ENCODE data around the gene SYNE2. TPM values are rescaled to one million over a fixed set of nuclear protein-coding genes. Genes with fewer than 3 reads are reported as not detected.

The SYNE2 gene
- total RNA-seq, 1 experiment from 2014 or later, result 71.1 TPM

DNA sequence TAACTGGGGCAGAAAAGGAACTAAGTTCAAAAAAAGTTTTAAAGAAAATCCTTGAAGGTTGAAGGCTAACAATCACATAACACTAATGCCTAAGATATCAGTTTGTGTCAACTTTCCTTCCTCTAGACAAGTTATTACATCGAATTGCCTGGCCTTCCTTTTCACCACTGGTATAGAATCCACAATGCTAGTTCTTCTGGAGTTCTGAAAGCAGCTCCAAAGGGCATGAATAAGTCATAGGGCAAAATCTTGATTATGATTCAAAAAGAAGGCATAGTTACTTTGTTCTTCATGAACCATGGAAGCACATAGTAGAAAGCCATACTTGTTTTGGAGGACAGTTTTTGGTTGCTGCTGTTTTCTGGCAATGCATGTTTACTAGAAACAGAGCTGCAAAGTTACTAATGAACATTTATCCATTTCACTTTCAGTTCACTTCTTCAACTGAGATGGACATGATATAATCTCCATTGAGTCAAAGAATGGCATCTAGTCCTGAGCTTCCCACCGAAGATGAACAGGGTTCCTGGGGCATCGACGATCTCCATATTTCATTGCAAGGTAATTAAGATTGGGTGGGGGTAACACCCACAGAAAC, 56.0 kb downstream of the SYNE2 start (continued):
- TF ChIP-seq, protein P1, sequence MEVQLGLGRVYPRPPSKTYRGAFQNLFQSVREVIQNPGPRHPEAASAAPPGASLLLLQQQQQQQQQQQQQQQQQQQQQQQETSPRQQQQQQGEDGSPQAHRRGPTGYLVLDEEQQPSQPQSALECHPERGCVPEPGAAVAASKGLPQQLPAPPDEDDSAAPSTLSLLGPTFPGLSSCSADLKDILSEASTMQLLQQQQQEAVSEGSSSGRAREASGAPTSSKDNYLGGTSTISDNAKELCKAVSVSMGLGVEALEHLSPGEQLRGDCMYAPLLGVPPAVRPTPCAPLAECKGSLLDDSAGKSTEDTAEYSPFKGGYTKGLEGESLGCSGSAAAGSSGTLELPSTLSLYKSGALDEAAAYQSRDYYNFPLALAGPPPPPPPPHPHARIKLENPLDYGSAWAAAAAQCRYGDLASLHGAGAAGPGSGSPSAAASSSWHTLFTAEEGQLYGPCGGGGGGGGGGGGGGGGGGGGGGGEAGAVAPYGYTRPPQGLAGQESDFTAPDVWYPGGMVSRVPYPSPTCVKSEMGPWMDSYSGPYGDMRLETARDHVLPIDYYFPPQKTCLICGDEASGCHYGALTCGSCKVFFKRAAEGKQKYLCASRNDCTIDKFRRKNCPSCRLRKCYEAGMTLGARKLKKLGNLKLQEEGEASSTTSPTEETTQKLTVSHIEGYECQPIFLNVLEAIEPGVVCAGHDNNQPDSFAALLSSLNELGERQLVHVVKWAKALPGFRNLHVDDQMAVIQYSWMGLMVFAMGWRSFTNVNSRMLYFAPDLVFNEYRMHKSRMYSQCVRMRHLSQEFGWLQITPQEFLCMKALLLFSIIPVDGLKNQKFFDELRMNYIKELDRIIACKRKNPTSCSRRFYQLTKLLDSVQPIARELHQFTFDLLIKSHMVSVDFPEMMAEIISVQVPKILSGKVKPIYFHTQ (CRISPR knock-in tag; IDR thresholded peaks at IDR 0.05), result no peak
- TF ChIP-seq, protein P2, sequence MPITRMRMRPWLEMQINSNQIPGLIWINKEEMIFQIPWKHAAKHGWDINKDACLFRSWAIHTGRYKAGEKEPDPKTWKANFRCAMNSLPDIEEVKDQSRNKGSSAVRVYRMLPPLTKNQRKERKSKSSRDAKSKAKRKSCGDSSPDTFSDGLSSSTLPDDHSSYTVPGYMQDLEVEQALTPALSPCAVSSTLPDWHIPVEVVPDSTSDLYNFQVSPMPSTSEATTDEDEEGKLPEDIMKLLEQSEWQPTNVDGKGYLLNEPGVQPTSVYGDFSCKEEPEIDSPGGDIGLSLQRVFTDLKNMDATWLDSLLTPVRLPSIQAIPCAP (CRISPR knock-in tag; IDR thresholded peaks at IDR 0.05), result no peak
- TF ChIP-seq, protein P3, sequence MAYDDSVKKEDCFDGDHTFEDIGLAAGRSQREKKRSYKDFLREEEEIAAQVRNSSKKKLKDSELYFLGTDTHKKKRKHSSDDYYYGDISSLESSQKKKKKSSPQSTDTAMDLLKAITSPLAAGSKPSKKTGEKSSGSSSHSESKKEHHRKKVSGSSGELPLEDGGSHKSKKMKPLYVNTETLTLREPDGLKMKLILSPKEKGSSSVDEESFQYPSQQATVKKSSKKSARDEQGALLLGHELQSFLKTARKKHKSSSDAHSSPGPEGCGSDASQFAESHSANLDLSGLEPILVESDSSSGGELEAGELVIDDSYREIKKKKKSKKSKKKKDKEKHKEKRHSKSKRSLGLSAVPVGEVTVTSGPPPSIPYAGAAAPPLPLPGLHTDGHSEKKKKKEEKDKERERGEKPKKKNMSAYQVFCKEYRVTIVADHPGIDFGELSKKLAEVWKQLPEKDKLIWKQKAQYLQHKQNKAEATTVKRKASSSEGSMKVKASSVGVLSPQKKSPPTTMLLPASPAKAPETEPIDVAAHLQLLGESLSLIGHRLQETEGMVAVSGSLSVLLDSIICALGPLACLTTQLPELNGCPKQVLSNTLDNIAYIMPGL (CRISPR knock-in tag; IDR thresholded peaks at IDR 0.05), result no peak
- TF ChIP-seq ETV6 (CRISPR knock-in tag; IDR thresholded peaks at IDR 0.05) (no peak), ESRRA (CRISPR knock-in tag; IDR thresholded peaks at IDR 0.05; ENCODE audit: borderline replicate concordance) (no peak), GABPB1 (CRISPR knock-in tag; IDR thresholded peaks at IDR 0.05) (no peak), ZNF138 (CRISPR knock-in tag; conservative IDR thresholded peaks at IDR 0.05) (no peak), ZNF416 (CRISPR knock-in tag; IDR thresholded peaks at IDR 0.05) (no peak)
- TF ChIP-seq, protein P4, sequence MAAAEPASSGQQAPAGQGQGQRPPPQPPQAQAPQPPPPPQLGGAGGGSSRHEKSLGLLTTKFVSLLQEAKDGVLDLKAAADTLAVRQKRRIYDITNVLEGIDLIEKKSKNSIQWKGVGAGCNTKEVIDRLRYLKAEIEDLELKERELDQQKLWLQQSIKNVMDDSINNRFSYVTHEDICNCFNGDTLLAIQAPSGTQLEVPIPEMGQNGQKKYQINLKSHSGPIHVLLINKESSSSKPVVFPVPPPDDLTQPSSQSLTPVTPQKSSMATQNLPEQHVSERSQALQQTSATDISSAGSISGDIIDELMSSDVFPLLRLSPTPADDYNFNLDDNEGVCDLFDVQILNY (CRISPR knock-in tag; IDR thresholded peaks at IDR 0.05), result no peak
- TF ChIP-seq, protein P5, sequence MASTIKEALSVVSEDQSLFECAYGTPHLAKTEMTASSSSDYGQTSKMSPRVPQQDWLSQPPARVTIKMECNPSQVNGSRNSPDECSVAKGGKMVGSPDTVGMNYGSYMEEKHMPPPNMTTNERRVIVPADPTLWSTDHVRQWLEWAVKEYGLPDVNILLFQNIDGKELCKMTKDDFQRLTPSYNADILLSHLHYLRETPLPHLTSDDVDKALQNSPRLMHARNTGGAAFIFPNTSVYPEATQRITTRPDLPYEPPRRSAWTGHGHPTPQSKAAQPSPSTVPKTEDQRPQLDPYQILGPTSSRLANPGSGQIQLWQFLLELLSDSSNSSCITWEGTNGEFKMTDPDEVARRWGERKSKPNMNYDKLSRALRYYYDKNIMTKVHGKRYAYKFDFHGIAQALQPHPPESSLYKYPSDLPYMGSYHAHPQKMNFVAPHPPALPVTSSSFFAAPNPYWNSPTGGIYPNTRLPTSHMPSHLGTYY (CRISPR knock-in tag; IDR thresholded peaks at IDR 0.05), result no peak
- TF ChIP-seq, protein P6, sequence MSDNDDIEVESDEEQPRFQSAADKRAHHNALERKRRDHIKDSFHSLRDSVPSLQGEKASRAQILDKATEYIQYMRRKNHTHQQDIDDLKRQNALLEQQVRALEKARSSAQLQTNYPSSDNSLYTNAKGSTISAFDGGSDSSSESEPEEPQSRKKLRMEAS (CRISPR knock-in tag; IDR thresholded peaks at IDR 0.05), result no peak

DNA sequence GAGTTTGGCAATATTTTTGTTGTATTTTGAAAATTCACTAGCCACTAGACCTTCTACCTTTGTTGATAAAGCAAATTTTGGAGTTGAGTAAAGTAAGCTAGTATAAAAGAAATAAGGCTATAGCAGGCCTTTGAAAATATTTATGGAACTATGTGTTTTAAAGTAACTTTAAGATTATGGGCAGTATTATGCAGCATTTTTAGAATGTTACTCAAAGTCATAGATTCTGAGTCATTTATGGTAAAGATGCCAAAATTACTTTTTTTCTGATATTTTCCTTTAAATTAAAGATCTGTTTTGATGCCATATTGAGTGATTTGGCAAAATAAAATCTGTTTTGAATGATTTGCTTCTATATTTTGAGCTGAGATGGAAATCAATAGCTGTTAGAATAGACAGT, 57.2 kb downstream of the SYNE2 start:
- TF ChIP-seq SMAD4 (CRISPR knock-in tag; IDR thresholded peaks at IDR 0.05) (no peak), SP1 (CRISPR knock-in tag; conservative IDR thresholded peaks at IDR 0.05) (no peak), OVOL2 (CRISPR knock-in tag; IDR thresholded peaks at IDR 0.05; ENCODE audit: borderline replicate concordance) (no peak), FOXP1 (CRISPR knock-in tag; IDR thresholded peaks at IDR 0.05; ENCODE audit: borderline replicate concordance) (no peak)
- TF ChIP-seq, protein P5 (CRISPR knock-in tag; IDR thresholded peaks at IDR 0.05), result no peak
- TF ChIP-seq, protein P7, sequence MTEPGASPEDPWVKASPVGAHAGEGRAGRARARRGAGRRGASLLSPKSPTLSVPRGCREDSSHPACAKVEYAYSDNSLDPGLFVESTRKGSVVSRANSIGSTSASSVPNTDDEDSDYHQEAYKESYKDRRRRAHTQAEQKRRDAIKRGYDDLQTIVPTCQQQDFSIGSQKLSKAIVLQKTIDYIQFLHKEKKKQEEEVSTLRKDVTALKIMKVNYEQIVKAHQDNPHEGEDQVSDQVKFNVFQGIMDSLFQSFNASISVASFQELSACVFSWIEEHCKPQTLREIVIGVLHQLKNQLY (CRISPR knock-in tag; IDR thresholded peaks at IDR 0.05), result no peak
- peaks cover 6% of the 10 kb centered on the region for H3K9me3 Mint-ChIP-seq
- H3K4me3 Mint-ChIP-seq, result no peak overlapping the region
- H3K4me1 Mint-ChIP-seq, result peaks cover 40% of the 10 kb centered on the region
- POLR2A ChIA-PET, result no interaction called here
- no peak for ATAC-seq
- H3K36me3 Mint-ChIP-seq, result no peaks in the 10 kb centered on the region
- CTCF ChIA-PET, result no interaction called here
- H3K27ac Mint-ChIP-seq, result no peak overlapping the region
- H3K27me3 Mint-ChIP-seq (ENCODE audit: low read depth), result no peaks in the 10 kb centered on the region
- no peak for DNase-seq (ENCODE audit: low spot score)
